ENCODE data around the gene SERPINA4.

SERPINA4 gene

GRCh38 chr14:94531187-94531586 lies 30.1 kb upstream of the SERPINA4 start (continued):
- TF ChIP-seq ZNF37A (tag by site-specific recombination; IDR thresholded peaks at IDR 0.05) = no peak
- TF ChIP-seq ZNF114 (tag by site-specific recombination; IDR thresholded peaks at IDR 0.05) = no peak
- TF ChIP-seq SP3 (tag by site-specific recombination; IDR thresholded peaks at IDR 0.05) = no peak

DNA sequence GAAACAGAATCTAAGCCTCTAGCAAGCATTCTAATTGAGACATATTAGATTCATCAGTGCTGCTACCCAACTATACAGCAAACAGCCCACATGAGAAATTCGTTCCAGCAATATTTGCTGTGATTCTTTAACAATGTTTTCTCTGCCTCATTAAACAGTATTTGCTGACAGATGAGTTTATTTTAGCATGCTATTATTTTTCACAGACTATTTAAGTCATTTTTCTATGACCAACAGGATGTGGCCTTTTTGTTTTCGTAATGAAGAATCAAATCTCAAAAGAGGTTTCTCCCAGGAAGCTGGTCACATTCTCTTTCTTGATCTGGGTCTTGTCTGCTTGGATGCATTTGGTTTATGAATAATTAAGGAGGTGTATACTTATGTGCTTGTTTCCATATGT lies 28.8 kb upstream of the SERPINA4 start:
- Histone ChIP-seq H3K36me3 (ENCODE audit: control insufficient read depth in 2 of 2, insufficient read depth in 1 of 2, low read length in 2 of 2) (no peaks in the 10 kb centered on the region), H3K9me3 (ENCODE audit: control insufficient read depth, insufficient read depth, low read depth, low read length) (no peaks in the 10 kb centered on the region), H3K27ac (ENCODE audit: extremely low read depth, low read depth, low read length) (no peak overlapping the region), H3K4me1 (ENCODE audit: control insufficient read depth, insufficient read depth, low read length) (no peaks in the 10 kb centered on the region), H3K4me3 (ENCODE audit: low read depth, low read length) (no peak overlapping the region)
- TF ChIP-seq ZFP69B (tag by site-specific recombination; IDR thresholded peaks at IDR 0.05) = no peak
- TF ChIP-seq MZF1 (tag by site-specific recombination; IDR thresholded peaks at IDR 0.05; ENCODE audit: borderline replicate concordance) = no peak
- no peak for TF ChIP-seq ZNF544 (tag by site-specific recombination; IDR thresholded peaks at IDR 0.05)
- TF ChIP-seq ZNF571 (tag by site-specific recombination; IDR thresholded peaks at IDR 0.05) = no peak
- TF ChIP-seq KLF17 (tag by site-specific recombination; IDR thresholded peaks at IDR 0.05) = no peak
- TF ChIP-seq ZNF560 (tag by site-specific recombination; IDR thresholded peaks at IDR 0.05; ENCODE audit: borderline replicate concordance) = no peak
- no peak for TF ChIP-seq ZNF214 (tag by site-specific recombination; IDR thresholded peaks at IDR 0.05; ENCODE audit: borderline replicate concordance)
- no peak for TF ChIP-seq SCRT1 (tag by site-specific recombination; IDR thresholded peaks at IDR 0.05; ENCODE audit: borderline replicate concordance)
- TF ChIP-seq ZNF274 (IDR thresholded peaks at IDR 0.05; ENCODE audit: low read length) = no peak
- no peak for TF ChIP-seq ZNF274 (tag by site-specific recombination; IDR thresholded peaks at IDR 0.05; ENCODE audit: borderline replicate concordance)
- no peak for TF ChIP-seq ZNF677 (tag by site-specific recombination; IDR thresholded peaks at IDR 0.05)
- no peak for TF ChIP-seq ZNF510 (tag by site-specific recombination; IDR thresholded peaks at IDR 0.05; ENCODE audit: insufficient replicate concordance)
- ChIA-PET CTCF (interaction anchor here (0.5 to 3.2 kb wide), 4 partner anchors 9 to 496 kb away, joined by 3 to 17 read pairs (median 4); no protein-coding TSS in a partner anchor), POLR2A (no interaction called here)

- Histone ChIP-seq H3K36me3 (ENCODE audit: control insufficient read depth in 2 of 2, insufficient read depth in 1 of 2, low read length in 2 of 2) (no peaks in the 10 kb centered on the region), H3K4me3 (ENCODE audit: low read depth, low read length) (no peak overlapping the region), H3K9me3 (ENCODE audit: control insufficient read depth, insufficient read depth, low read depth, low read length) (no peaks in the 10 kb centered on the region), H3K4me1 (ENCODE audit: control insufficient read depth, insufficient read depth, low read length) (no peaks in the 10 kb centered on the region), H3K27ac (ENCODE audit: extremely low read depth, low read depth, low read length) (no peak overlapping the region)
- no peak for TF ChIP-seq ZNF248 (tag by site-specific recombination; IDR thresholded peaks at IDR 0.05)
- no peak for TF ChIP-seq MEIS1 (CRISPR knock-in tag; IDR thresholded peaks at IDR 0.05; ENCODE audit: borderline replicate concordance)
- no peak for TF ChIP-seq ZNF416 (tag by site-specific recombination; IDR thresholded peaks at IDR 0.05)
- TF ChIP-seq ZNF311 (tag by site-specific recombination; IDR thresholded peaks at IDR 0.05; ENCODE audit: borderline replicate concordance) = no peak
- TF ChIP-seq REST (tag by site-specific recombination; IDR thresholded peaks at IDR 0.05) = no peak
- ChIA-PET POLR2A (no interaction called here), CTCF (no interaction called here)
Measured at GRCh38 chr14:94535506-94535905, 25.7 kb upstream of the SERPINA4 start.

All from HEK293 (cell line).